H1 (cell line): ENCODE measurements around the gene CENPP. TPM values are rescaled to one million over a fixed set of nuclear protein-coding genes. Genes with fewer than 3 reads are reported as not detected.

Source experiments
- CTCF ChIA-PET: fragments of 300-600 bp; sonication (Branson Sonifier 250); formaldehyde crosslinking; loops from one replicate; lab custom pipeline; 2021; ENCODE audit not compliant: partially characterized antibody; lab: Charles Lee
- POLR2A ChIA-PET: fragments of 300-600 bp; sonication (Branson Sonifier 250); formaldehyde crosslinking; loops from one replicate; lab custom pipeline; 2021; ENCODE audit warnings: inconsistent platforms; ENCODE audit not compliant: partially characterized antibody; lab: Charles Lee
- DNase-seq, 2 experiments: peaks; one replicate each; pipeline versions ENCODE4 v3.0.0 to v3.0.0-alpha.2; 2010 to 2022; ENCODE audit warnings: low spot score in 2 of 2, low read depth in 1 of 2, mixed read lengths in 1 of 2
- FAIRE-seq: peaks from 2 replicates; lab custom pipeline; 2011; peaks lifted over from hg19 to GRCh38; lab: Jason Lieb, UNC
- H2AFZ ChIP-seq: 2 replicates; pipeline ENCODE4 v1.8.1; 2012; ENCODE audit warnings: low read length, inconsistent platforms
- H2AK5ac ChIP-seq: 2 replicates; pipeline ENCODE4 v1.6.1; 2013; ENCODE audit warnings: low read depth, low read length
- H2BK120ac ChIP-seq: replicated peaks from 2 replicates; pipeline ENCODE3; 2013; ENCODE audit warnings: low read depth, low read length, inconsistent platforms
- H2BK12ac ChIP-seq: 2 replicates; pipeline ENCODE4 v1.6.1; 2013; ENCODE audit warnings: low read depth, low read length
- H2BK15ac ChIP-seq: 2 replicates; pipeline ENCODE4 v1.6.1; 2013; ENCODE audit warnings: low read length
- H2BK20ac ChIP-seq: 2 replicates; pipeline ENCODE4 v1.6.1; 2013; ENCODE audit warnings: low read length
- H2BK5ac ChIP-seq: 2 replicates; pipeline ENCODE4 v1.6.1; 2013; ENCODE audit warnings: low read depth, low read length
- H3K14ac ChIP-seq: 2 replicates; pipeline ENCODE4 v1.6.1; 2013; ENCODE audit warnings: inconsistent platforms; ENCODE audit not compliant: insufficient read length
- H3K18ac ChIP-seq: 2 replicates; pipeline ENCODE4 v1.6.1; 2013; ENCODE audit warnings: low read length; ENCODE audit errors: extremely low read depth
- H3K23ac ChIP-seq: 2 replicates; pipeline ENCODE4 v1.6.1; 2013; ENCODE audit warnings: inconsistent platforms; ENCODE audit not compliant: insufficient read length
- H3K23me2 ChIP-seq: 2 replicates; pipeline ENCODE4 v1.6.1; 2013; ENCODE audit warnings: low read depth, low read length
- H3K27ac ChIP-seq: 2 replicates; pipeline ENCODE4 v1.6.1; 2011; ENCODE audit warnings: low read depth, low read length, inconsistent platforms
- H3K27me3 ChIP-seq, 4 experiments: replicated peaks in 1 of 4; 1 replicate in 1 of 4; 2 replicates in 3 of 4; pipeline versions ENCODE4 v1.6.1 to v1.8.1; 2011 to 2013; ENCODE audit warnings: low read length in 3 of 4, mild to moderate bottlenecking in 3 of 4, inconsistent platforms in 2 of 4, mixed read lengths in 2 of 4, moderate library complexity in 1 of 4; ENCODE audit not compliant: control insufficient read depth in 3 of 4, insufficient read depth in 3 of 4; ENCODE audit errors: extremely low read depth in 1 of 4
- H3K36me3 ChIP-seq, 4 experiments: 2 replicates each; pipeline versions ENCODE4 v1.6.1 to v1.8.1; 2011 to 2013; ENCODE audit warnings: mild to moderate bottlenecking in 4 of 4, low read length in 3 of 4, moderate library complexity in 2 of 4, control low read depth in 1 of 4, inconsistent platforms in 1 of 4; ENCODE audit not compliant: insufficient read depth in 4 of 4, control insufficient read depth in 2 of 4
- H3K4ac ChIP-seq: replicated peaks from 2 replicates; pipeline ENCODE3; 2013; ENCODE audit warnings: low read length, low read depth, mixed read lengths, inconsistent platforms; ENCODE audit not compliant: insufficient read length
- H3K4me1 ChIP-seq, 4 experiments: replicated peaks in 1 of 4; 1 replicate in 1 of 4; 2 replicates in 3 of 4; pipeline versions ENCODE4 v1.6.1 to v1.8.1; 2011 to 2013; ENCODE audit warnings: low read length in 3 of 4, inconsistent platforms in 2 of 4, mixed read lengths in 1 of 4; ENCODE audit not compliant: insufficient read depth in 4 of 4, control insufficient read depth in 3 of 4
- H3K4me2 ChIP-seq, 2 experiments: 2 replicates each; pipeline versions ENCODE4 v1.6.1 to v1.8.1; 2011 to 2013; ENCODE audit warnings: low read depth in 2 of 2, low read length in 2 of 2, control low read depth in 1 of 2, inconsistent platforms in 1 of 2, mild to moderate bottlenecking in 1 of 2; ENCODE audit not compliant: insufficient read depth in 1 of 2
- H3K4me3 ChIP-seq, 4 experiments: fragments of 200-600, 300-600 bp in 1 of 4; sonication (generic), shearing (Covaris generic), sonication (Bioruptor Twin) in 1 of 4; 2 replicates each; pipeline versions ENCODE4 v1.5.1 to v1.8.1; 2011 to 2016; ENCODE audit warnings: low read length in 4 of 4, low read depth in 3 of 4, control low read depth in 2 of 4, inconsistent platforms in 2 of 4, mild to moderate bottlenecking in 2 of 4, mixed read lengths in 1 of 4, moderate library complexity in 1 of 4; ENCODE audit not compliant: insufficient read depth in 2 of 4; ENCODE audit errors: extremely low read depth in 1 of 4
- H3K56ac ChIP-seq: replicated peaks from 2 replicates; pipeline ENCODE3; 2013; ENCODE audit warnings: low read depth, mild to moderate bottlenecking, mixed read lengths, low read length, inconsistent platforms; ENCODE audit not compliant: insufficient read length
- H3K79me1 ChIP-seq: 2 replicates; pipeline ENCODE4 v1.6.1; 2013; ENCODE audit warnings: low read depth, low read length, control low read depth
- H3K79me2 ChIP-seq, 2 experiments: 2 replicates each; pipeline versions ENCODE4 v1.6.1 to v1.8.1; 2012 to 2013; ENCODE audit warnings: low read length in 2 of 2, mild to moderate bottlenecking in 2 of 2, inconsistent platforms in 1 of 2; ENCODE audit not compliant: insufficient read depth in 2 of 2, control insufficient read depth in 1 of 2
- H3K9ac ChIP-seq, 4 experiments: replicated peaks in 1 of 4; 1 replicate in 1 of 4; 2 replicates in 3 of 4; pipeline versions ENCODE4 v1.6.1 to v1.8.1; 2011 to 2013; ENCODE audit warnings: low read depth in 3 of 4, low read length in 3 of 4, control low read depth in 2 of 4, mild to moderate bottlenecking in 2 of 4, moderate library complexity in 2 of 4, inconsistent platforms in 1 of 4; ENCODE audit errors: extremely low read depth in 1 of 4
- H3K9me3 ChIP-seq, 2 experiments: 2 replicates each; pipeline versions ENCODE4 v1.6.1 to v1.8.1; 2012 to 2013; ENCODE audit warnings: mild to moderate bottlenecking in 2 of 2, moderate library complexity in 2 of 2, control low read depth in 1 of 2, inconsistent platforms in 1 of 2, low read depth in 1 of 2, low read length in 1 of 2, mixed read lengths in 1 of 2; ENCODE audit not compliant: insufficient read depth in 2 of 2
- H4K20me1 ChIP-seq, 2 experiments: replicated peaks in 1 of 2; 2 replicates each; pipeline versions ENCODE3 to v1.8.1; 2011 to 2013; ENCODE audit warnings: inconsistent platforms in 2 of 2, low read length in 2 of 2, mild to moderate bottlenecking in 1 of 2; ENCODE audit not compliant: insufficient read depth in 2 of 2, control insufficient read depth in 1 of 2
- H4K5ac ChIP-seq: 2 replicates; pipeline ENCODE4 v1.6.1; 2013; ENCODE audit warnings: low read length, low read depth, mixed read lengths, inconsistent platforms; ENCODE audit not compliant: insufficient read length
- H4K8ac ChIP-seq: 2 replicates; pipeline ENCODE4 v1.8.0; 2013; ENCODE audit warnings: mild to moderate bottlenecking, moderate library complexity, low read length, inconsistent platforms; ENCODE audit not compliant: insufficient read depth; ENCODE audit errors: extremely low read depth
- H4K91ac ChIP-seq: replicated peaks from 2 replicates; pipeline ENCODE3; 2013; ENCODE audit warnings: low read length, mixed read lengths, inconsistent platforms; ENCODE audit not compliant: insufficient read length
- ATF2 ChIP-seq: IDR thresholded peaks from 2 replicates; pipeline ENCODE4 v1.6.1; 2012; ENCODE audit warnings: low read length, inconsistent platforms
- ATF3 ChIP-seq: IDR thresholded peaks from 2 replicates; pipeline ENCODE4 v1.6.1; 2011; ENCODE audit warnings: low read depth, mild to moderate bottlenecking, low read length; ENCODE audit not compliant: insufficient read depth
- PHF8 ChIP-seq: fragments of 200-600 bp; sonication (generic); conservative IDR thresholded peaks from 2 replicates; pipeline ENCODE4 v1.7.1; 2012; ENCODE audit warnings: low read depth, mild to moderate bottlenecking, inconsistent platforms, low read length, moderate library complexity
- WGBS, 2 experiments: shearing (Covaris generic) in 1 of 2; methylation state at CpG; one replicate each; pipeline versions ENCODE4 v1.1.6 to v1.1.7; 2013 to 2015; ENCODE audit warnings: low lambda C conversion rate in 2 of 2, mixed read lengths in 2 of 2, inconsistent platforms in 1 of 2, low coverage in 1 of 2, missing lambda C conversion rate in 1 of 2; ENCODE audit not compliant: insufficient replicate concordance in 2 of 2, insufficient coverage in 1 of 2, insufficient read length in 1 of 2; ENCODE audit errors: extremely low coverage in 1 of 2, missing lambda C conversion rate in 1 of 2; 5-methylcytosine and 5-hydroxymethylcytosine counted together
- polyA plus RNA-seq, 7 experiments: library from polyadenylated mRNA; depleted of rRNA in 3 of 7; stranded (reverse) in 5 of 7; unstranded in 2 of 7; fragments of >200 nt in 5 of 7; fragments of 200-250 nt in 2 of 7; gene quantifications; 1 replicate in 5 of 7; 2 replicates in 1 of 7; 4 replicates in 1 of 7; pipeline versions ENCODE4 v1.2.1 to v1.2.3, GENCODE V29; 2011 to 2013; ENCODE audit warnings: missing spikeins in 2 of 7, mixed read lengths in 2 of 7
- total RNA-seq: library from RNA; stranded (reverse); fragmentation: NEBNext Ultra II Directional; extraction: Animal tissue kit (Norgen Biotek cat#: 25700); gene quantifications from 2 replicates; pipeline ENCODE4 v1.2.1, GENCODE V29; 2021

CENPP gene
- total and polyA plus RNA-seq, 2 of the 8 experiments (the other 6 are each of a cell fraction or from before 2014, with no cell fraction given) = 2.7 to 10.8 TPM

GRCh38 chr9:92590377-92590776 is 264.6 kb downstream of the CENPP start:
- no peak overlapping the region for H3K56ac ChIP-seq
- H3K4me1 ChIP-seq = no peaks in the 10 kb centered on the region
- no peak overlapping the region for H3K4me3 ChIP-seq
- no peaks in the 10 kb centered on the region for H4K20me1 ChIP-seq
- H3K9ac ChIP-seq = no peak overlapping the region
- no peak overlapping the region for H3K4ac ChIP-seq
- no peak overlapping the region for H3K27ac ChIP-seq
- no peaks in the 10 kb centered on the region for H3K79me2 ChIP-seq
- no peaks in the 10 kb centered on the region for H3K27me3 ChIP-seq
- H2AFZ ChIP-seq = no peak overlapping the region
- H3K9me3 ChIP-seq = no peaks in the 10 kb centered on the region
- H2BK20ac ChIP-seq = no peak overlapping the region
- no peak overlapping the region for H3K14ac ChIP-seq
- DNase-seq = no peak
- no peak overlapping the region for H4K8ac ChIP-seq
- H3K36me3 ChIP-seq = no peaks in the 10 kb centered on the region
- no peaks in the 10 kb centered on the region for H3K23me2 ChIP-seq
- no peak overlapping the region for H2BK5ac ChIP-seq
- H4K91ac ChIP-seq = no peak overlapping the region
- POLR2A ChIA-PET = interaction anchor here (1.0 kb wide), 1 partner anchor 301 kb away, joined by 6 read pairs; no protein-coding TSS in a partner anchor
- no peak overlapping the region for H2BK120ac ChIP-seq
- H3K79me1 ChIP-seq = no peaks in the 10 kb centered on the region
- H2BK15ac ChIP-seq = no peak overlapping the region
- no peak overlapping the region for H3K23ac ChIP-seq
- no peak overlapping the region for H2AK5ac ChIP-seq
- H4K5ac ChIP-seq = no peak overlapping the region
- no peak overlapping the region for H3K18ac ChIP-seq
- FAIRE-seq = no peak
- 90% methylated on average over 3 of the region's 3 CpGs; no CpG with 5 or more reads in 1 of the 2 experiments for WGBS, 2 experiments
- no peak overlapping the region for H2BK12ac ChIP-seq
- no peak overlapping the region for H3K4me2 ChIP-seq
- CTCF ChIA-PET = interaction anchor here (1.3 kb wide), 1 partner anchor 452 kb away, joined by 3 read pairs; no protein-coding TSS in a partner anchor
- no peak for TF ChIP-seq ATF2
- no peak for TF ChIP-seq PHF8
- no peak for TF ChIP-seq ATF3
